AG10803 (cell line): Measurements from ENCODE around the gene ADAT1.
A peak's percentile ranks its signal among the peaks of the same experiment; 100 is the strongest.

ENCODE experiments used
- DNase-seq: peaks from one replicate; pipeline ENCODE4 v3.0.0; 2010; ENCODE audit warnings: low read depth
- H3K4me3 ChIP-seq: 2 replicates; pipeline ENCODE4 v1.5.1; 2011; ENCODE audit warnings: mild to moderate bottlenecking, low read length, control low read depth
- TF ChIP-seq, protein P1 (sequence below): conservative IDR thresholded peaks from 2 replicates; pipeline ENCODE4 v1.5.1; 2011; ENCODE audit warnings: mild to moderate bottlenecking, low read length, control low read depth, inconsistent platforms

Gene ADAT1

DNA sequence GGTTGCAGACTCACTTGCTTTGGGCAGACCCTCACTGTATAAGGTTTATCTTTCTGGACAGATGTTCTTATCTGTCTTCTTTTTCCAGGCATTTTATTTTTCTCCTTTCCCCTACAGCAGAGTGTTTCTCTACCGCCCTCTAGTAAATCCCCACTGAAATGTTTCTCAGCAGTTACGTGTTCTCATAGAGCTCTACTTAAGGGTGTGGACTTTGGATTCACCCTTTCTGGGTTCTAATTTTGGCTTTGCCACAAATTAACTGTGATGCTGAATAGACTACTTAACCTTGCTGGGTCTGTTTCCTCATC lies 2.0 kb downstream of the ADAT1 start:
- TF ChIP-seq, protein P1, sequence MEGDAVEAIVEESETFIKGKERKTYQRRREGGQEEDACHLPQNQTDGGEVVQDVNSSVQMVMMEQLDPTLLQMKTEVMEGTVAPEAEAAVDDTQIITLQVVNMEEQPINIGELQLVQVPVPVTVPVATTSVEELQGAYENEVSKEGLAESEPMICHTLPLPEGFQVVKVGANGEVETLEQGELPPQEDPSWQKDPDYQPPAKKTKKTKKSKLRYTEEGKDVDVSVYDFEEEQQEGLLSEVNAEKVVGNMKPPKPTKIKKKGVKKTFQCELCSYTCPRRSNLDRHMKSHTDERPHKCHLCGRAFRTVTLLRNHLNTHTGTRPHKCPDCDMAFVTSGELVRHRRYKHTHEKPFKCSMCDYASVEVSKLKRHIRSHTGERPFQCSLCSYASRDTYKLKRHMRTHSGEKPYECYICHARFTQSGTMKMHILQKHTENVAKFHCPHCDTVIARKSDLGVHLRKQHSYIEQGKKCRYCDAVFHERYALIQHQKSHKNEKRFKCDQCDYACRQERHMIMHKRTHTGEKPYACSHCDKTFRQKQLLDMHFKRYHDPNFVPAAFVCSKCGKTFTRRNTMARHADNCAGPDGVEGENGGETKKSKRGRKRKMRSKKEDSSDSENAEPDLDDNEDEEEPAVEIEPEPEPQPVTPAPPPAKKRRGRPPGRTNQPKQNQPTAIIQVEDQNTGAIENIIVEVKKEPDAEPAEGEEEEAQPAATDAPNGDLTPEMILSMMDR = peak; percentile 69
- peak; percentile 47 for DNase-seq
- no peak overlapping the region for H3K4me3 ChIP-seq

GRCh38 chr16:75620326-75621169 lies 2.5 kb downstream of the ADAT1 start:
- DNase-seq = no peak
- TF ChIP-seq, protein P1 = no peak
- no peak overlapping the region for H3K4me3 ChIP-seq

DNA sequence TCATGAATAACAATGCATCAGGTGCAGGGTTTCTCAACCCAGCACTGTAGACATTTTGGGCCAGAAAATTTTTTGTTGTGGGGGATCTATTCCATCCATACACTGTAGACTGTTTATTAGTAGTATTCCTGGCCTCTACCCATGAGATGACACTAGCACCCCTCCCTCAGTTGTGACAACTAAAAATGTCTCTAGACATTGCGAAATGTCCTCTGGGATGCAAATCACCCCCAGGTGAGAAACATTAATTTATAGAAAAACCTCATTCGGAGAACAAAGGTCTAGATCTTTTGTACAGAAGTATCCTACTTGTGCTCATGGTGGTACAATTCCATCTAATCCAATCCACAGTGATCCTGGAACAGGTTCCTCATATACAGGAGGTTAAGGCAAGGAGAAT lies 4.3 kb downstream of the ADAT1 start:
- TF ChIP-seq, protein P1 = no peak
- H3K4me3 ChIP-seq = no peak overlapping the region
- DNase-seq = no peak

- no peak for DNase-seq
- H3K4me3 ChIP-seq = no peak overlapping the region
- TF ChIP-seq, protein P1 = no peak
These were observed 6.0 kb downstream of the ADAT1 start for GRCh38 chr16:75617121-75617520.

- TF ChIP-seq, protein P1 = no peak
- no peak for DNase-seq
- H3K4me3 ChIP-seq = no peak overlapping the region
These were observed 6.5 kb downstream of the ADAT1 start for GRCh38 chr16:75616521-75617010.

DNA sequence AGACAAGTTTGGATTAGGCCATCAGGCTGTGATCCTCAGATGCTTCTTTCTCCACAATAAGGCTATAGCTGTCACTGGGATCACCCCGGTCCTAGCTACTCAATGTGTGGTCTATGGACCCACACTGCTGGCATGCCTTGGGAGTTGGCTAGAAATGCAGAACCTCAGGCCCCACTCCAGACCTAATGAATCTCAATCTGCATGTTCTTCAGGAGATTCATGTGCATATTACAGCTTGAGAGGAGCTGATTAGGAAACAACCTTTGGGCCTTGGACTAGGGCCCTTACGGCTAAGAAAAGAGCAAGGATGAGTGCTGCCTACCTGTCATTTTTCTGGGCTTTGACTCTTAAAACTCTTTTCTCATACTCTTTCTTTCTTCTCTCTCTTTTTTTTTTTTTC lies 7.5 kb downstream of the ADAT1 start:
- no peak overlapping the region for H3K4me3 ChIP-seq
- DNase-seq = no peak
- TF ChIP-seq, protein P1 = no peak

GRCh38 chr16:75614066-75614897 lies 8.8 kb downstream of the ADAT1 start:
- no peak overlapping the region for H3K4me3 ChIP-seq
- TF ChIP-seq, protein P1 = no peak
- peak; percentile 42 for DNase-seq
